ENCODE data around the gene LAMTOR4.
"Not testable (repeated sequence)": the region's sequence is repeated elsewhere in the genome, so short reads cannot be mapped to it uniquely, and the experiment has no call there.

Gene LAMTOR4

GRCh38 chr7:100119970-100120732 lies 28.6 kb upstream of the LAMTOR4 start:
- DNase-seq: peak; percentile 69 to 92 (median 83)
- intact Hi-C loops (cut with DNase I): no loop called here

GRCh38 chr7:100120733-100121036 lies 28.0 kb upstream of the LAMTOR4 start:
- no peak for DNase-seq
- intact Hi-C loops (cut with DNase I): no loop called here

- intact Hi-C loops (cut with DNase I): no loop called here
Observed at GRCh38 chr7:100122067-100122466, 26.7 kb upstream of the LAMTOR4 start.

GRCh38 chr7:100122568-100122967 lies 26.1 kb upstream of the LAMTOR4 start:
- intact Hi-C loops (cut with DNase I): no loop called here
- no peak for DNase-seq

More at GRCh38 chr7:100122067-100122466, 26.7 kb upstream of the LAMTOR4 start:
- DNase-seq: no peak

DNA sequence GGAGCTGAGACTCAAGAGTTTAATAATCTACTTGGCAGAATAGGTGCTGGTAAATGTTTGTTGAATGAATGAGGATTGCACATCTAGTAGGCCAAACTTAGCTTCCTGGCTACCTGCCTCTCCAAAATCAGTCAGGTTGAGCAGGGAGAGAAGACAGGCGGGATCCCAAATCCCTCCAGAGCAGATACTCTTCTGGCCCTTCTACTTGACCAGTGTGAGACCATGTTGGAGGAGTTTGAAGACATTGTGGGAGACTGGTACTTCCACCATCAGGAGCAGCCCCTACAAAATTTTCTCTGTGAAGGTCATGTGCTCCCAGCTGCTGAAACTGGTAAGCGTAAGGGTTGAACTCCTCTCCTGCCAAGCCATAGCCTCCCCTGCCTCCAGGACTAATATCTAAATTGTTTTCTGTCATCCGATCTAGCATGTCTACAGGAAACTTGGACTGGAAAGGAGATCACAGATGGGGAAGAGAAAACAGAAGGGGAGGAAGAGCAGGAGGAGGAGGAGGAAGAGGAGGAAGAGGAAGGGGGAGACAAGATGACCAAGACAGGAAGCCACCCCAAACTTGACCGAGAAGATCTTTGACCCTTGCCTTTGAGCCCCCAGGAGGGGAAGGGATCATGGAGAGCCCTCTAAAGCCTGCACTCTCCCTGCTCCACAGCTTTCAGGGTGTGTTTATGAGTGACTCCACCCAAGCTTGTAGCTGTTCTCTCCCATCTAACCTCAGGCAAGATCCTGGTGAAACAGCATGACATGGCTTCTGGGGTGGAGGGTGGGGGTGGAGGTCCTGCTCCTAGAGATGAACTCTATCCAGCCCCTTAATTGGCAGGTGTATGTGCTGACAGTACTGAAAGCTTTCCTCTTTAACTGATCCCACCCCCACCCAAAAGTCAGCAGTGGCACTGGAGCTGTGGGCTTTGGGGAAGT lies 24.2 kb upstream of the LAMTOR4 start:
- intact Hi-C loops (cut with DNase I): no loop called here

DNA sequence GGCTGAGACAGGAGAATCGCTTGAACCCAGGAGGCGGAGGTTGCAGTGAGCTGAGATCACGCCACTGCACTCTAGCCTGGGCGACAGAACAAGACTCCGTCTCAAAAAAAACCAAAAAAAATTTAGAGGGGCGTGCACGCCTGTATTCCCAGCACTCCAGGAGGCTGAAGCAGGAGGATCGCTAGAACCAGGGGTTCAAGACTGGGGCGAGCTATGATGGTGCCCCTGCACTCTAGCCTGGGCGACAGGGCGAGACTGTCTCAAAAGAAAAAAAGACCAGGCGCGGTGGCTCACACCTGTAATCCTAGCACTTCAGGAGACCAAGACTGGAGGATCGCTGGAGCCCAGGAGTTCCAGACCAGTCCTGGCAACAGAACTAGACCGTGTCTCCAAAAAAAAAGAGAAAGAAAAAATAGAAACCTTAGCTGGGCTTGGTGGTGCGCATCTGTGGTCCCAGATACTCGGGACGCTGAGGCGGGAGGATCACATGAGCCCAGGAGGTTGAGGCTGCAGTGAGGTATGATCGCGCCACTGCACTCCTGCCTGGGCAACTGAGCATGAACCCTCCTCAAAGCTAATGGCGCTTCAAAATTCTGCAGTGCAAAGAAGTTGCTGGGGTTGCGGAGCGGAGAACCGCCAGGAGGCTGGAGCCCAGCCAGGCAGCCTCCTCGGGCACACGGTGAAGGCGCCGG lies 22.3 kb upstream of the LAMTOR4 start:
- peak in 6 of 42 donors; percentile 15 to 58 (median 25) for DNase-seq
- intact Hi-C loops (cut with DNase I): no loop called here

More for the DNA sequence above, 24.2 kb upstream of the LAMTOR4 start:
- no peak for DNase-seq

DNA sequence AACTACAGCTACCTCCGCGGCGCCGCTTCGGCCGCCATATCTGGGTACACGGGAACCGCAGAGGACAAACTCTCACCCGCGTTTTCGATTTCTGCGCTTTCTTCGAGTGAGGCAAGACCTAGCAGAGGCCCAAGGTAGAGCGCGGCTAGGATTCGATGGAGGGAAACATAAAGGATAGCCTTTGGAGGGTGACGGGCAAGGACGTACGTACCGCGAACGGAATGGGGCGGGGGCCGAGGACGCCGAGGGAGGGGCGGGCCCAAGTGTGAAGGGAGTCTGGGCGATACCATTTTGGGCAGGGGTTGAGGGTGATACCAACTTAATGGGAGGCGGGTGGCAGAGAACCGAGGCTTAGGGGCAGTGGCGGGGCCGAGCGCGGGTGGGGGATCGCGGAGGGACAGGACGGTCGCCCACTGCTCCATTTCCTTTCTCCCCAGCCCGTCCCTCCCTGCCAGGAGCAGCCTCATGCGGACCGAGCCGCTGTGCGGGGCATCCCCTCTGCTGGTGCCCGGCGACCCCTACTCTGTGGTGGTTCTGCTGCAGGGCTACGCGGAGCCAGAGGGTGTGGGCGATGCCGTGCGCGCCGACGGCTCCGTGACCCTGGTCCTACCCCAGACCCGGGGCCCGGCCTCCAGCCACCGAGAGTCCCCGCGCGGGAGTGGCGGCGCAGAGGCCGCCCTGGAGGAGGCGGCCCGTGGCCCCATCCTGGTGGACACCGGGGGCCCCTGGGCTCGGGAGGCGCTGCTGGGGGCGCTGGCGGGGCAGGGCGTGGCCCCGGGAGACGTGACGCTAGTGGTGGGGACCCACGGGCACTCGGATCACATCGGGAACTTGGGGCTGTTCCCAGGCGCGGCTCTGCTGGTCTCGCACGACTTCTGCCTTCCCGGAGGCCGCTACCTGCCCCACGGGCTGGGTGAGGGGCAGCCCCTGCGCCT lies 21.5 kb upstream of the LAMTOR4 start, which contains the start of gene MBLAC1:
Gene MBLAC1, plus strand, starts transcription at position 37 of the 935 bp plus-strand sequence. Its CDS starts 429 bp downstream, at position 466.
- intact Hi-C loops (cut with DNase I): no loop called here
- peak; percentile 86 to 98 (median 94) for DNase-seq

GRCh38 chr7:100127866-100128636 lies 20.7 kb upstream of the LAMTOR4 start:
- peak in 27 of 42 donors; percentile 7 to 53 (median 26) for DNase-seq
- intact Hi-C loops (cut with DNase I): no loop called here

DNA sequence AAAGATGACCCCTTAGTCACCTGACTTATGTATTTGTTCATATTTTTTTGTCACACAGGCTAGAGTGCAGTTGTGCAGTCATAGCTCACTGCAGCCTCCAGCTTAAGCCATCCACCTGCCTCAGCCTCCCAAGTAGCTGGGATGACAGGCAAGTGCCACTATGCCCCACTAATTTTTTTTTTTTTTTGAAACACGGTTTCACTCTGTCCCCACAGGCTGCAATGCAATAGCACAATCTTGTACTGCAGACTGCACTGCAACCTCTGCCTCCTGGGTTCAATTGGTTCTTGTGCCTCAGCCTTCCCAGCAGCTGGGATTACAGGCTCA lies 20.1 kb upstream of the LAMTOR4 start:
- no peak for DNase-seq
- intact Hi-C loops (cut with DNase I): no loop called here

- intact Hi-C loops (cut with DNase I); DNase-seq: not testable (repeated sequence)
Observed at GRCh38 chr7:100130220-100130607, 18.5 kb upstream of the LAMTOR4 start.

- peak; percentile 46 to 94 (median 87) for DNase-seq
- intact Hi-C loops (cut with DNase I): no loop called here
Observed at GRCh38 chr7:100130608-100131453, 17.9 kb upstream of the LAMTOR4 start.

DNA sequence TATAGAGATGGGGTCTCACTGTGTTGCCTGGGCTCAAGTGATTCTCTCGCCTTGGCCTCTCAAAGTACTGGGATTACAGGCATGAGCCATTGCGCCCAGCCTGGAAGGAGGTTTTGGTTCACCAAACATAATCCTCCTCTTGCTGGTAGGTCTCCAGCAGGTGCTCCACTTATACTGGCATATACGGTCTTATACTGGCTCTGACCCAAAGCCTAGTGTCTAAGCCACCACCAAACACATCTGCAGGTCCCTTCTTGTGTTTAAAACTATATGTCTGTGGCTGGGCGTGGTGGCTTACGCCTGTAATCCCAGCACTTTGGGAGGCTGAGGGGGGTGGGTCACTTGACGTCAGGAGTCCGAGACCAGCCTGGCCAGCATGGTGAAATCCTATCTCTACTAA lies 16.6 kb upstream of the LAMTOR4 start:
- intact Hi-C loops (cut with DNase I): no loop called here
- DNase-seq: no peak

DNA sequence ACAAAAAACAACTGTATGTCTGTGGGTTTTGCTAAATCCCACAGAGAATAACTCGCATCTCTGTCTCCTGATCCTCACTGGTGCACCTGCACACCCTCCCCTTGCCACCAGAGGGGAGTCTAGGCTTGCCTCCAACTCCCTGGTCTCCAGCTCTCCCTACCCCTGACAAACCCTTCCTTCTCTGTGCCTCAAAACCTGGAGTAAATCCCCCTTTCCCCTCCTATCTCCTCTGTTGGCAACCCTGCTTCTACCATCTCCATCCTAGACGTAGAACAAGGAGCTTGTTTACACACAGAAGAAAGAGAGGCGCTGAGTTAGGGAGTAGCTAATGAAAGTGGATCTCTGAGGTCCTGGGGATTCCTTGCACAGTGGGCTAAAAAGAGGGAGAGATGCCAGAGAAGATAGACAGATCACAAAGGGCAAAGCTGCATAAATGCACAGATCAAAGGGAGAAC lies 16.0 kb upstream of the LAMTOR4 start:
- peak in 41 of 42 donors; percentile 34 to 80 (median 61) for DNase-seq
- intact Hi-C loops (cut with DNase I): no loop called here

- no peak for DNase-seq
- intact Hi-C loops (cut with DNase I): no loop called here
Observed at GRCh38 chr7:100137851-100138760, 10.6 kb upstream of the LAMTOR4 start.

DNA sequence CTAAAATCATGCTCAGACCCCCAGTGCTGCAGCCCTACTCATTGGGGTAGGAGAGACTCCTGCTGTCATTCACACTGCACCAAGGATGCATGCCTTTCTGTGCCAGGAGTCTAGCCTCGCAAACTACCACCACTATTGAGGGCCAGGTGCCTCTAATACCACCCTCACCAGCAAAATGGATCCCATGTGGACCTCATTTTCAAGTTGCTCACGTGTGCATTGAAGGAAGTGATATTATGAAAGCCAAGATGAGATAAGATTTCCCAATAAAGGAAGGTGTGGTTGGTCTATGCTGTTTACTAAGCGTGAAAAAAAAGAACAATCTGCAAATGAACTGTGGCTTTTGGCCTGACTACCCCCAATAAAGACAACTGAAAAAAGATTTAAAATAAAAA lies 7.2 kb upstream of the LAMTOR4 start:
- intact Hi-C loops (cut with DNase I): no loop called here
- no peak for DNase-seq

DNA sequence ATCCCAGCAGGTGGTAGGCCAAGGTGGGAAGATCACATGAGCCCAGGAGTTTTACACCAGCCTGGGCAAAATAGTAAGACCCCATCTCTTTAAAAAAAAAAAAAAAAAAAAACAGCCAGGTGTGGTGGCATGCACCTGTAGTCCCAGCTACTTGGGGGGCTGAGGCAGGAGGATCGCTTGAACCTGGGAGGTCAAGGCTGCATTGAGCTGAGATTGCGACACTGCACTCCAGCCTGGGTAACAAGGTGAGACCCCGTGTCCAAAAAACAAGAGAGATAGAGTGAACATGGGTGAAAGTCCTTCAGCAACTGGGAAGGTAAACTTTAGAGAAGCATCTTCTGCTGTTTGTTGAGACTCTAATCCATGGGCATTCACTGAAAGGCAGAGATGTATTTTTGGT lies 6.3 kb upstream of the LAMTOR4 start:
- intact Hi-C loops (cut with DNase I): no loop called here
- no peak for DNase-seq
